Measurements from ENCODE around the gene AGER. TPM values are rescaled to one million over a fixed set of nuclear protein-coding genes. Genes with fewer than 3 reads are reported as not detected.

AGER gene
- total and polyA plus RNA-seq, 2 donors (not counting 1 experiment from before 2014, with no cell fraction given), result 0.50 to 0.78 TPM

- Histone ChIP-seq H3K4me1 (ENCODE audit: control insufficient read depth, extremely low read depth, insufficient read depth, low read length) (peaks cover 17% of the 10 kb centered on the region), H3K9me3 (ENCODE audit: control insufficient read depth, insufficient read depth, low read depth, low read length) (no peaks in the 10 kb centered on the region), H3K9ac (ENCODE audit: insufficient read depth, low read length) (peak within 1 kb of the TSS; percentile 40), H3K4me3 (replicated peaks in 1 of 4; ENCODE audit: control extremely low read depth in 1 of 4, insufficient read depth in 1 of 4, low read depth in 3 of 4, low read length in 4 of 4) (no peak within 1 kb of the TSS), H2AFZ (ENCODE audit: low read length) (peak within 1 kb of the TSS; percentile 84), H3K79me2 (ENCODE audit: control insufficient read depth, insufficient read depth, low read length) (peaks cover 17% of the 10 kb centered on the region), H3K27me3 (ENCODE audit: control insufficient read depth, insufficient read depth, low read length) (no peaks in the 10 kb centered on the region), H4K20me1 (ENCODE audit: control insufficient read depth, extremely low read depth, insufficient read depth, low read length) (no peaks in the 10 kb centered on the region), H3K36me3 (ENCODE audit: control insufficient read depth, insufficient read depth, low read length) (peaks cover 2% of the 10 kb centered on the region), H3K4me2 (ENCODE audit: extremely low read depth, insufficient read depth, low read length) (peak within 1 kb of the TSS; percentile 55), H3K27ac (ENCODE audit: insufficient read depth, low read length) (peak within 1 kb of the TSS; percentile 44)
- peak; percentile 25 to 37 for DNase-seq (ENCODE audit: low read depth in 2 of 2)
- no peak for TF ChIP-seq CTCF (conservative IDR thresholded peaks at IDR 0.05 in 1 of 2, IDR thresholded peaks at IDR 0.05 in 1 of 2; ENCODE audit: low read depth in 1 of 2, low read length in 2 of 2)
- no peak for TF ChIP-seq EZH2 (IDR thresholded peaks at IDR 0.05; ENCODE audit: low read length, missing control alignments)
These were observed 8.6 kb upstream of the AGER start, which contains the start of gene GPSM3 for GRCh38 chr6:32192608-32193039. Gene GPSM3 (minus strand): TSS chr6:32192643. CDS start chr6:32192513, 130 bp downstream.

GRCh38 chr6:32191696-32192607 is 7.9 kb upstream of the AGER start:
- no peak overlapping the region for H3K4me3 ChIP-seq (replicated peaks in 1 of 4; ENCODE audit: control extremely low read depth in 1 of 4, insufficient read depth in 1 of 4, low read depth in 3 of 4, low read length in 4 of 4)
- no peaks in the 10 kb centered on the region for H4K20me1 ChIP-seq (ENCODE audit: control insufficient read depth, extremely low read depth, insufficient read depth, low read length)
- H3K79me2 ChIP-seq (ENCODE audit: control insufficient read depth, insufficient read depth, low read length), result peaks cover 20% of the 10 kb centered on the region
- DNase-seq (ENCODE audit: low read depth in 2 of 2), result no peak
- peak overlapping the region; percentile 32 for H3K4me2 ChIP-seq (ENCODE audit: extremely low read depth, insufficient read depth, low read length)
- peaks cover 5% of the 10 kb centered on the region for H3K36me3 ChIP-seq (ENCODE audit: control insufficient read depth, insufficient read depth, low read length)
- no peaks in the 10 kb centered on the region for H3K27me3 ChIP-seq (ENCODE audit: control insufficient read depth, insufficient read depth, low read length)
- H3K27ac ChIP-seq (ENCODE audit: insufficient read depth, low read length), result peak overlapping the region; percentile 16
- H3K9me3 ChIP-seq (ENCODE audit: control insufficient read depth, insufficient read depth, low read depth, low read length), result no peaks in the 10 kb centered on the region
- no peak overlapping the region for H2AFZ ChIP-seq (ENCODE audit: low read length)
- peak overlapping the region; percentile 40 for H3K9ac ChIP-seq (ENCODE audit: insufficient read depth, low read length)
- H3K4me1 ChIP-seq (ENCODE audit: control insufficient read depth, extremely low read depth, insufficient read depth, low read length), result peaks cover 15% of the 10 kb centered on the region
- TF ChIP-seq CTCF (conservative IDR thresholded peaks at IDR 0.05 in 1 of 2, IDR thresholded peaks at IDR 0.05 in 1 of 2; ENCODE audit: low read depth in 1 of 2, low read length in 2 of 2), result no peak
- no peak for TF ChIP-seq EZH2 (IDR thresholded peaks at IDR 0.05; ENCODE audit: low read length, missing control alignments)

- peak overlapping the region; percentile 81 for H3K4me2 ChIP-seq (ENCODE audit: extremely low read depth, insufficient read depth, low read length)
- H3K9ac ChIP-seq (ENCODE audit: insufficient read depth, low read length), result no peak overlapping the region
These were observed 7.0 kb upstream of the AGER start for GRCh38 chr6:32190911-32191677.

More at GRCh38 chr6:32190911-32191677, 7.0 kb upstream of the AGER start:
- no peak overlapping the region for H2AFZ ChIP-seq (ENCODE audit: low read length)
- H3K27me3 ChIP-seq (ENCODE audit: control insufficient read depth, insufficient read depth, low read length), result no peaks in the 10 kb centered on the region
- TF ChIP-seq EZH2 (IDR thresholded peaks at IDR 0.05; ENCODE audit: low read length, missing control alignments) (no peak), CTCF (conservative IDR thresholded peaks at IDR 0.05 in 1 of 2, IDR thresholded peaks at IDR 0.05 in 1 of 2; ENCODE audit: low read depth in 1 of 2, low read length in 2 of 2) (no peak)
- DNase-seq (ENCODE audit: low read depth in 2 of 2), result no peak
- H3K4me1 ChIP-seq (ENCODE audit: control insufficient read depth, extremely low read depth, insufficient read depth, low read length), result peaks cover 11% of the 10 kb centered on the region
- no peak overlapping the region for H3K4me3 ChIP-seq (replicated peaks in 1 of 4; ENCODE audit: control extremely low read depth in 1 of 4, insufficient read depth in 1 of 4, low read depth in 3 of 4, low read length in 4 of 4)
- no peak overlapping the region for H3K27ac ChIP-seq (ENCODE audit: insufficient read depth, low read length)
- H3K36me3 ChIP-seq (ENCODE audit: control insufficient read depth, insufficient read depth, low read length), result peaks cover 5% of the 10 kb centered on the region
- H4K20me1 ChIP-seq (ENCODE audit: control insufficient read depth, extremely low read depth, insufficient read depth, low read length), result no peaks in the 10 kb centered on the region
- H3K79me2 ChIP-seq (ENCODE audit: control insufficient read depth, insufficient read depth, low read length), result peaks cover 20% of the 10 kb centered on the region
- H3K9me3 ChIP-seq (ENCODE audit: control insufficient read depth, insufficient read depth, low read depth, low read length), result no peaks in the 10 kb centered on the region
